HuH-7.5 (cell line): ENCODE measurements around the gene SPNS3.

Experiments
- DNase-seq: peaks from one replicate; pipeline ENCODE4 v3.0.0; 2011; ENCODE audit warnings: low spot score

SPNS3 gene

GRCh38 chr17:4510618-4510941, 76.8 kb downstream of the SPNS3 start:
- DNase-seq = no peak

DNA sequence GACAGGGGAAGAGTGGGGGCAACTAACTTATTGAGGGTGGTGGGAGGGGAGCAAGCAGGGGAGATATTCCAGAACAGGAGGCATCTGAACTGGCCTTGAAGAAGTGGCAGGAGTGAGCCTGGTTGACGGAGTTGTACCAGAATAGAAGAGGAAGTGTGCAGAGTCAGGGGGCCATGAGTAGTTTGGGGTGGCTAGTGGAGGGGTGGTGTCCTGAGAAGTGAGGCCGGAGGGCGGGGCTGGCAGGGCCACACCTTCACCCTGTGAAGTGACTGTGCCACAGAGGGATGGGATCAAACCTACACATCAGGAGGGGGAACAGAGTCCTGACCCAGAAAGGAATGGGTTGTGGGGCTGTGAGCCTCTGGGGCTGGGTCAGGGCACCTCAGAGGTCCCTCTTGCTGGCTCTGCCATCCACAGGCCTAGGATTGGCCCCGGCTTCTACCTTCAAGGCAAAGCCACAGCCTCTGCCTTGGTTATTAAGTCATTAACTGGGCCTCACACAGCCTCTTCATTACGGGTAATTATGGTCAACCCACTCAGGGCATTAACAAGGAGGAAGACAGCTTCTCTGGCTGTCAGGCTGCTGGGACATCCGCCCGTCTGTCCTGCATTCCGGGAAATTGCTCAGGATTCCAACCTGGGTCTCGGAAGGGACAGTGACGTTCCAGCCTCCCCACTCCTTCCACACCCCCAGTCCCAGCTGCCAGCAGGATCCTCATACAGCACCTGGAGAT, 77.6 kb downstream of the SPNS3 start:
- DNase-seq = no peak

GRCh38 chr17:4512156-4513112, 78.7 kb downstream of the SPNS3 start:
- DNase-seq = no peak

- no peak for DNase-seq
These were observed 79.6 kb downstream of the SPNS3 start for GRCh38 chr17:4513113-4514032.

- no peak for DNase-seq
These were observed 80.5 kb downstream of the SPNS3 start for GRCh38 chr17:4514206-4514605.

DNA sequence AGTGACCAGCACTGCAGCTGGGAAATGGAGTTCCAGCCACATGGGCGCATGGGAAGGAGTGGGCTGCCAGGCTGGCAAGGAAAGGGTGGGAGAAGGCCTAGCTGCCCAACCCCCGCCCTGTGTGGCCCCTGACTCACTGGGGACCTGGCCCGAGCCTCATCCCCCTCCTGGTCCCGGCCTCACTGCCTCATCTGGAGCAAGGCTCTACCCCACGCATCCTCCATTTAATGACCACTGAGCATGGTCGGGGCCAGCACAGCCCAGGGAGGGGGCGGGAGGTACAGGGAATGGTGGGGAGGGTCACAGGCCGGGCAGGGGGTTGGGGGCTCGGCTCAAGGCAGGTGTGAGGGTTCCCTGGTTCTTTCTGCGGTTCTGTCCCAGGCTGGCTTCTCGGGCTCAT, 81.0 kb downstream of the SPNS3 start:
- no peak for DNase-seq

GRCh38 chr17:4515501-4515900, 81.8 kb downstream of the SPNS3 start:
- DNase-seq = no peak

DNA sequence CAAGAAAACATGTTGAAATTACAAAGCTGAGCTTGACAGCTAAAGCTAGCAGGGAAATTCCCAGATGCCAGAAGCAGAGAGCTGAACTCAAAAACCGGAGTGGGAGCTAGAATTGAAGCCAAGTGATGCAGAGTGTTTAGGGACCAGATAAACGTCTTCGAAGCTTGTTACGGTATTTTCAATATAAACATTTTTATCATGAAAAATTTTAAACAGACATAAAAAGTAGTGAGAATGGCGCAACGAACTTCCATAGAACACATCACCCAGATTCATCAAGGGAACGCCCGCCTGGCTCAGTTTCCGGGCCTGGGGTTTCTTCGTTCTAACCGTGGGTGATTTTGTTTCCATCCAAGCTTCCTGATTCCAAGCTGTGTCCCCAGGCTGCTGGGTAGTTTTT, 83.0 kb downstream of the SPNS3 start:
- DNase-seq = no peak

DNA sequence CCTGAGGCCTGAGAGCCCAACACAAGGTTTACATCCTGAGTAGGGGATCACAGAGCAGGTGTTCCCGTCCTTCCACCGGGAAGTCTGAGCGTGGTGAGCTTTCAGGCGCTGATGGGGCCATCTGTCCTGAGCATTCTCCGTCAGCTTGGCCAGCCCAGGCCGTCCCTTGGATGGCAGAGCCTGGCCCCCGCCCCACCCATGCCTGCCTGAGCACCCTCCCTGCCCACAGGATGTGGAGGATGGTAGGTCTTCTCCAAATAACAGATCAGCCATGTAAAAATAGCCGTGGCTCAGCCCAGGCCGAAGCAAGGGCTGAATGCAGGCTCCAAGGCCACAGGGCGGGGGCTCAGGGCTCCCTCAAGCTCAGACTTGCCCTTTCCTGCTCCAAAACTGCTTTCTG, 85.2 kb downstream of the SPNS3 start:
- DNase-seq = no peak

DNA sequence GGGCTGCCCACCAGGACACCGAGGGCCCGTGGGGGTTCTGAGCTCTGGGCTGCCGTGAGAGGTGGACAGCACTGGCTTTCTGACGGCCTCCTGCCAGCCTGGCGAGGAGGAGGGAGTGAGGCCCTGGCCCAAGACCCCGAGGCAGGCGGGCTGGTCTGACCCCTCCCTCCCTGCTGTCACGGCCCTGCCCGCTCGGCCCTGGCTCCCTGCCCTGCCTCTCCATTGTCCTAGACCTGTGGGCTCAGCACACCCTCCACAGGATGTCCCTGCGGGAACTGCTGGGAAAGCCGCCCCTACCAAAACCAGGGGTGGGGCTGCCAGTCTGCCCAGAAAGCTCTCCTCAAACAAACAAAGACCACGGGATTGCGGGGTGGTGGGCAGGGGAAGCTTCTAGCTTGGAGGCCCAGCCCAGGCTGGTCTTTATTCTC, 85.6 kb downstream of the SPNS3 start:
- no peak for DNase-seq

- DNase-seq = no peak
These were observed 86.5 kb downstream of the SPNS3 start for GRCh38 chr17:4520060-4520893.

- no peak for DNase-seq
These were observed 87.3 kb downstream of the SPNS3 start for GRCh38 chr17:4520894-4521600.

GRCh38 chr17:4522661-4523060, 88.9 kb downstream of the SPNS3 start:
- DNase-seq = no peak

- no peak for DNase-seq
These were observed 90.2 kb downstream of the SPNS3 start for GRCh38 chr17:4523946-4524345.

- no peak for DNase-seq
These were observed 92.1 kb downstream of the SPNS3 start for GRCh38 chr17:4525691-4526397.

DNA sequence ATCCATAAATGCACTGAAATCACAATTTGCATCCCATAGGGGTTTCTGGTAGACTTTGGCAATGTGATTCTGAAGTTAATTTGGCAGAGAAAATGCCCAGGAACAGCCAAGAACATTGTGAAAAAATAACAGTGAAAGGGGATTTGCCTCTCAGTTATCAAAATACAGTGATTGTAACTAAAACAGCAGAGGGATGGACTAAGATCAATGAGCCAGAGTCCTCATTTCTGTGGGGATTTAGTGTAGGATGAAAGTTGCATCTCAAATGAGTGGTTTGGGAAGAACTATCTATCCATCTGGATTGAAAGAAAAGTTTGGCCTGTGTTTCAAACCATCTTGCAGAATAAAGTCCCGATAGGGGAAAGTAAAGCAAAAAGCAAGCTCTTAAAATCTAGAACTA, 93.4 kb downstream of the SPNS3 start:
- no peak for DNase-seq

DNA sequence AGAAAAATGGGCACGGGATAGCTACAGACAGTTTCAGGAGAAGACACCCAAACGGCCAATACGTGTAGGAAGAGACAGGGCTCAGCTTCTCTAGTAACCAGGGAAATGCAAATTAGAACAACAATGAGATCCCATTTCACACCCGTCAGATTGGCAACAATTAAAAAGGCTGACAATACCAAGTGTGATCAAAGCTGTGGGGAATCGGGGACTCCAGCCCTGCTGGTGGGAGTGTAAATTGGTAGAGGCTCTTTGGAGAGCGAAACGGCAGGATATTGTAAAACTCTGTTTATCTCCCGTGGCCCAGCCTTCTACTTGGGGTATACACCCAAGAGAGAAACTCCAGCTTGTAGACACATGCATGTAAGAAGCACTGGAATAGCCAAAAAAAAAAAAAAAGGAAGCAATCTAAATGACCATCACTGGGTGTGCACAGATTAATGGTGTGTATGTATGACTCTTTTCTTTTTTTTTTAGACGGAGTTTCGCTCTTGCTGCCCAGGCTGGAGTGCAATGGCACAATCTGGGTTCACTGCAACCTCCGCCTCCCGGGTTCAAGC, 93.9 kb downstream of the SPNS3 start:
- DNase-seq = no peak

DNA sequence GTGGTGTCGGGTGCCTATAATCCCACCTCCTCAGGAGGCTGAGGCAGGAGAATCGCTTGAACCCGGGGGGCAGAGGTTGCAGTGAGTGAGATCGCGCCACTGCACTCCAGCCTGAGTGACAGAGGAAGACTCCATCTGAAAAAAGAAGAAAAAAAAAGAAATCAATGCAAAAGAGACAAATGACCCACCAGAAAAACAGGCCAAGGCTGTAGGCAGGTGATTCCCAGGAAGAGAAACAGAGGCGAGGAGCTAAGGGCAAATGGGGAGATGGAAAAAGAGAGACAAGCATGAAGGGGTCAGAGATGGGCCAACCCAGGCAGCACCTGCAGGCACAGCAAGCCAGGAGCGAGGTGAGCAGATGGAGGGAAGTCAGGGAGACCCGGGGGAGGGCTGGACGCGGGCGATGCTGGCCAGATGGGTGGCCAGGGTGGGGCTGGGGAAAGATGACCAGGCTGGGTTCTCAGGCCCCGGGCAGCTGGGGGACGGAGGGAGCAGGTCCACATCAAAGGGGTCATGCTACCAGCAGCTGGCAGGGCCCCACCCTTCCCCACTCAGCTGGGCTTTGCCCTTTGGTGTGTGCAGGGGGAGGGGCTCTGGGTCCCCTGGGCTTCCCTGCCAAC, 95.9 kb downstream of the SPNS3 start:
- DNase-seq = no peak
